Stomach smooth muscle (tissue), 2 donors: ENCODE data around the gene LMTK3.

ENCODE experiments used
- H3K27ac ChIP-seq: one replicate; pipeline ENCODE4 v1.7.0; 2013; ENCODE audit warnings: mild to moderate bottlenecking, low read length, inconsistent platforms
- H3K27me3 ChIP-seq, 2 donors: one replicate each; pipeline ENCODE4 v1.7.0; 2013; ENCODE audit warnings: low read length in 2 of 2; ENCODE audit not compliant: insufficient read depth in 2 of 2, control insufficient read depth in 1 of 2
- H3K36me3 ChIP-seq, 2 donors: one replicate each; pipeline ENCODE4 v1.7.0; 2013; ENCODE audit warnings: low read length in 2 of 2; ENCODE audit not compliant: control insufficient read depth in 2 of 2, insufficient read depth in 2 of 2
- H3K4me1 ChIP-seq: one replicate; pipeline ENCODE4 v1.7.0; 2013; ENCODE audit warnings: low read length; ENCODE audit not compliant: control insufficient read depth, insufficient read depth
- H3K4me3 ChIP-seq, 2 donors: one replicate each; pipeline ENCODE4 v1.7.0; 2013; ENCODE audit warnings: low read length in 2 of 2
- H3K9ac ChIP-seq, 2 donors: one replicate each; pipeline ENCODE4 v1.7.0; 2013; ENCODE audit warnings: low read length in 2 of 2, mild to moderate bottlenecking in 1 of 2
- H3K9me3 ChIP-seq, 2 donors: one replicate each; pipeline ENCODE4 v1.7.0; 2013; ENCODE audit warnings: low read length in 2 of 2; ENCODE audit not compliant: control insufficient read depth in 2 of 2
- donor health status: healthy.
- donor health status: Pancreatic carcinoma.

The LMTK3 gene

DNA sequence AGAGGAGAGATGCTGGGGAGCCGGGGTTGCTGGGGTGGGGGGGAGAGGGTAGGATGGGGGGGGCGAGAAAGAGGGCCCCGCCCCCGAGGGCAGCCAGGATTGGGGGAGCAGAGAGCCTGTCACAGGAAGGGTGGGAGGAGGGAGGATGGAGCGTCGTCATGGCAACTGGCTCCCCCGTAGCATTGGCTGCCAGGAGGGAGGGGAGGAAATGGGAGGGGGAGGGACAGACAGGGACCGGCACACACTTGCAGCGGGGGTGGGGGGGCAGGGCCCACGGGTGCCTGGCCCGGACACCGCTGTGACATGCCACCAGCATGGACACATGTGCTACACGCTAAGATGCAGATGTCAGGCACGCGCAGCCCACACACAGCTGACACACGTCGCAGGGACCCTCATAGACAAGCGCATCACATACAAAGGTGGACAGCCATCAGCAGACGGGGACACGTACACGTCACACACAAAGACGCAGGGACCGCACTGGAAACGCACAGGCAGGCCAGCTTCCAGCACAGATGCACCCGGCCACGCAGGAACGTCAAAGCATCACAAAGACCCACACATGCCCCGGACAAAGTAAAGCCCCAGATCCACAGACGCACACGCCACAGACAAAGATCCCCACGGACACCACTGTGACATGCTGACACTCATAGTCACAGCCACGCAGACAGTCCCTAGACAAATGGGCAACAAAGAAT is at the start of gene LMTK3:
TSS of gene LMTK3 (minus strand) at position 36 of the 704 bp plus-strand sequence. CDS start 259 bp downstream, outside the sequence.
- peaks cover 14% of the 10 kb centered on the region for H3K4me1 ChIP-seq
- H3K36me3 ChIP-seq = no peaks in the 10 kb centered on the region
- peak within 1 kb of the TSS in 1 of 2 donors; percentile 51 for H3K4me3 ChIP-seq
- no peak within 1 kb of the TSS for H3K27ac ChIP-seq
- H3K9ac ChIP-seq = no peak within 1 kb of the TSS
- no peaks in the 10 kb centered on the region for H3K9me3 ChIP-seq
- H3K27me3 ChIP-seq = peaks cover 25 to 33% of the 10 kb centered on the region in 2 donors

DNA sequence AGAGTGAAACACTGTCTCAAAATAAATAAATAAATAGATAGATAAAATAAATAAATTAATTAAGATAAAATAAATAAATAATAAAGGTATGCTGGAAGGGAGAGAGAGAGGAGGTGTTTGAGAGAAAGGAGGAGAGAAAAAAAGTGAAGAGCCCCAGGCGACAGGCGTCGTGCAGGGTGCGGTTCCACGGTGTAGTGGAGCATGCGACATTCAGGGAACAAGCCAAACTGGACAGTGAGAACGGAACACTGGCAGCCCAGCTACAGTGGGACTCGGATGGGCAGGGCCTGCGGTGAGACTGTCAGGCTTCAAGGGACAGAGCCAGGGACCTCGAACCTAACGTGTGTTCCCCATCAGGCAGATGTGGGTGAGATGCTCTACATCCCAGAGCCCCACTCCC is 49.8 kb upstream of the LMTK3 start:
- H3K9me3 ChIP-seq = no peaks in the 10 kb centered on the region
- no peaks in the 10 kb centered on the region for H3K36me3 ChIP-seq
- no peaks in the 10 kb centered on the region for H3K4me1 ChIP-seq
- H3K27me3 ChIP-seq = peaks cover 5 to 10% of the 10 kb centered on the region in 2 donors
- no peak overlapping the region for H3K27ac ChIP-seq
- no peak overlapping the region for H3K9ac ChIP-seq
- no peak overlapping the region for H3K4me3 ChIP-seq

DNA sequence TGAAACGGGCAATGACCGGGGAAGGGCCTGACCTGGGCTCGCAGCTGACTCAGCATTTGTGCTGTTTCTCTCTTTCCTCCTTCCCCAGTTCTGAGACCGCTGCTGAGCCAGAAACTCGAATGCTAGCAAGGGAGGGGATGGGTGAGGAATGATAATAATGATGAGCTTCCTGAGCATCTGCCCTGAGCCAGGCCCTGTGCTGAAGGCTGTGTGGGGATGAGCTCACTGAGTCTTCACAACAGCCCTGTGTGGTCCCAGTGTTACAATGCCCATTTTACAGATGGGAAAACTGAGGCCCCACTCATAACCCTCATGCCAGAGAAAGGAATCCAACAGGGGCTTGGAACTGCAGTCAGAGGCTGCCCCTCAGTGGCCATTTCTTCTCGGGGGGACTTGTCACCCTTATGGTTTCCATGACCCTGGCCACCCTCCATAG is 48.5 kb upstream of the LMTK3 start:
- Histone ChIP-seq H3K9ac (no peak overlapping the region), H3K4me3 (no peak overlapping the region), H3K27me3 (peaks cover 8 to 10% of the 10 kb centered on the region in 2 donors), H3K4me1 (no peaks in the 10 kb centered on the region), H3K27ac (no peak overlapping the region), H3K9me3 (no peaks in the 10 kb centered on the region), H3K36me3 (no peaks in the 10 kb centered on the region)

- Histone ChIP-seq H3K4me1 (no peaks in the 10 kb centered on the region), H3K9ac (no peak overlapping the region), H3K36me3 (no peaks in the 10 kb centered on the region), H3K4me3 (no peak overlapping the region), H3K27me3 (peaks cover 8 to 12% of the 10 kb centered on the region in 2 donors), H3K27ac (no peak overlapping the region), H3K9me3 (no peaks in the 10 kb centered on the region)
These were observed 46.5 kb upstream of the LMTK3 start for GRCh38 chr19:48558018-48558684.

DNA sequence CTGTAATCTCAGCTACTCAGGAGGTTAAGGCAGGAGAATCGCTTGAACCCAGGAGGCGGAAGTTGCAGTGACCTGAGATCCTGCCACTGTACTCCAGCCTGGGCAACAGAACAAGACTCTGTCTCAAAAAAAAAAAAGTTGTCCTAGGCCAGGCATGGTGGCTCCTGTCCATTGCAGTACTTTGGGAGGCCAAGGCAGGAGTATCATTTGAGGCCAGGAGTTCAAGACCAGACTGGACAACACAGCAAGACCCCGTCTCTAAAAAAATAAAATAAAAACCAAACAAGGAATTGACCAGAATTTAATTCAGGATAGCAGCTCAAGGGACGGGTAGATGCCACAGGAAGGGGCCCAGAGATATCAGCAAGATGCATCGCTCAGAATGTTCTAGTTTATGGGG is 45.2 kb upstream of the LMTK3 start:
- Histone ChIP-seq H3K4me3 (no peak overlapping the region), H3K27me3 (peaks cover 8 to 12% of the 10 kb centered on the region in 2 donors), H3K27ac (no peak overlapping the region), H3K9ac (no peak overlapping the region), H3K36me3 (no peaks in the 10 kb centered on the region), H3K4me1 (no peaks in the 10 kb centered on the region), H3K9me3 (no peaks in the 10 kb centered on the region)

GRCh38 chr19:48556163-48556562 is 44.5 kb upstream of the LMTK3 start:
- Histone ChIP-seq H3K9ac (no peak overlapping the region), H3K27me3 (peaks cover 8 to 13% of the 10 kb centered on the region in 2 donors), H3K4me1 (no peaks in the 10 kb centered on the region), H3K27ac (no peak overlapping the region), H3K4me3 (no peak overlapping the region), H3K36me3 (no peaks in the 10 kb centered on the region), H3K9me3 (no peaks in the 10 kb centered on the region)

DNA sequence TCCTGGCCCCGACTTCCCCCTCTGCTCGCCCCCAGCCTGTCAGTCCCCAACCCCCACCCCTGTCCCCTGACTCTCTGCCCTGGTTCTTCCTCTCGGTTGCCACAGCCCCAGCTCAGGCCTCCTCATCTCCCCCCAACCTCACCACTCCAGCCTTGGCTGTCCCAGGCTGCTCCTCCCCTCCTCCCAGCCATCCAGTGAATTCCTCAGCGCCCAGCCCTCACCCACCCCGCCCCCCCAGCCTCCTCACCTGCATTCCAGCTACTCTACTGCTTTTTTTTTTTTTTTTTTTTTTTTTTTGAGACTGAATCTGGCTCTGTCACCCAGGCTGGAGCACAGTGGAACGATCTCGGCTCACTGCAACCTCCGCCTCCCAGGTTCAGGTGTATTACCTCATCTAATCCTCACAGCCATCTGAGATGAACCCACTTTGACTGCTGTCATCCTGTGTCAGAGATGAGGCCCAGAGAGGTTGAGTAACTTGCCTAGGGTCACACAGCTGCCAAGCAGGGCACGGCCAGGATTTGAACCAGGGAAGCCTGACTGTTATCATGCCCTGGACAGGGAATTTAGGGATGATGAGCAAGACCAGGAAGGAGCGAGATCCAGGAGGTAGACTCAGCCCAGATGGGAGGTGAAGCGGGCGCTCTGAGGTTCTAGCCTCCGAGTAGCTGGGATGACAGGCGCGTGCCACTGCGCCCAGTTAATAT is 42.9 kb upstream of the LMTK3 start:
- no peak overlapping the region for H3K9ac ChIP-seq
- no peaks in the 10 kb centered on the region for H3K9me3 ChIP-seq
- no peaks in the 10 kb centered on the region for H3K4me1 ChIP-seq
- H3K36me3 ChIP-seq = no peaks in the 10 kb centered on the region
- peaks cover 8 to 13% of the 10 kb centered on the region in 2 donors for H3K27me3 ChIP-seq
- H3K27ac ChIP-seq = no peak overlapping the region
- no peak overlapping the region for H3K4me3 ChIP-seq

GRCh38 chr19:48553676-48554384 is 42.2 kb upstream of the LMTK3 start:
- peaks cover 8 to 12% of the 10 kb centered on the region in 2 donors for H3K27me3 ChIP-seq
- no peak overlapping the region for H3K9ac ChIP-seq
- no peak overlapping the region for H3K4me3 ChIP-seq
- H3K9me3 ChIP-seq = no peaks in the 10 kb centered on the region
- H3K4me1 ChIP-seq = no peaks in the 10 kb centered on the region
- H3K27ac ChIP-seq = no peak overlapping the region
- H3K36me3 ChIP-seq = no peaks in the 10 kb centered on the region

DNA sequence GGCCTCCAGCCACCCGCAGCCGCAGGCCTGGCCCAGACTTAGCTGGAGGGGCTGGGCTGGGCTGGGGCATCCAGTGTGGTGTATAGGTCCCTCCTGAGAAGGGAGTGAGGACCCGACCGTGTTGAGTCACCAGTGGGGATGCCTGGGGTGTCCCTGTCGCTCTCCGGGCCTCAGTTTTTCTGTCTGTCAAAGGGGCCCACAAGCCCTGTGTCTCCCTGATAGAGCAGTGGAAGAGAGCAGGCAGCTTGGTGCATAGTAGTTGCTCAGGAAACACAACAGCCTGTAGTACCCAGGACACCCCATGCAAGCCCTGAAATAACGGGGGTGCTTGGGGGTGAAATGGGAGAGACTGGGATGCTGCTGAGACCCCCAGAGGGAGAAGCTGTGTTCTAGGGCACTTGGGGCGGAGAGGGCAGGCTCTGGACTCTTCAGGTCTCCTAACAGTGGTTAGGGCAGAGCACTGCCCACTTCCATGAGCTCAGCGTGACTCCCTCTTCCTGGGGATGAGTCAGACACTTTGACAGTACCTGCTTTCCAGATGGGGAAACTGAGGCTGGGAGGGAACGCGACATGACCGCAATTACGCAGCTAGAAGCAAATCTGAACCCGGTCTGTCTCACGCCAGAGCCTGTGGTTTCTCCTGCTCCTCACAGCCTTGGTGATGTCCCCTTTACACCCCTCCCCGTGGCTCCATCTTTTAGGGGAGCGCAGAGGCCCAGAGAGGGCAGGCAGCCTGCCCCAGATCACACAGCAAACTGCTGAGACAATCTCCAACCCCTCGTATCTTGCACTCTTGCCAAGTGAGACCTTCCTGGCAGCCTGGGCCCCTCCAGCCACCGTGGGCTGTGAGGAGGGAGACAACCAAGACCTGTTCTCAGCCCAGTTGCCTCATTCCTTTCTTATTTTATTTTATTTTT is 41.0 kb upstream of the LMTK3 start:
- no peaks in the 10 kb centered on the region for H3K36me3 ChIP-seq
- H3K27ac ChIP-seq = no peak overlapping the region
- H3K4me1 ChIP-seq = no peaks in the 10 kb centered on the region
- peaks cover 6 to 10% of the 10 kb centered on the region in 2 donors for H3K27me3 ChIP-seq
- no peak overlapping the region for H3K9ac ChIP-seq
- H3K4me3 ChIP-seq = no peak overlapping the region
- H3K9me3 ChIP-seq = no peaks in the 10 kb centered on the region
